Fibroblast of gingiva (primary cell): ENCODE results near the gene VANGL2.

Experiments used
- DNase-seq: peaks from one replicate; pipeline ENCODE4 v3.0.0-alpha.2; 2011; ENCODE audit warnings: low read depth

Gene VANGL2

GRCh38 chr1:160406131-160406968, 6.0 kb downstream of the VANGL2 start:
- DNase-seq = no peak

DNA sequence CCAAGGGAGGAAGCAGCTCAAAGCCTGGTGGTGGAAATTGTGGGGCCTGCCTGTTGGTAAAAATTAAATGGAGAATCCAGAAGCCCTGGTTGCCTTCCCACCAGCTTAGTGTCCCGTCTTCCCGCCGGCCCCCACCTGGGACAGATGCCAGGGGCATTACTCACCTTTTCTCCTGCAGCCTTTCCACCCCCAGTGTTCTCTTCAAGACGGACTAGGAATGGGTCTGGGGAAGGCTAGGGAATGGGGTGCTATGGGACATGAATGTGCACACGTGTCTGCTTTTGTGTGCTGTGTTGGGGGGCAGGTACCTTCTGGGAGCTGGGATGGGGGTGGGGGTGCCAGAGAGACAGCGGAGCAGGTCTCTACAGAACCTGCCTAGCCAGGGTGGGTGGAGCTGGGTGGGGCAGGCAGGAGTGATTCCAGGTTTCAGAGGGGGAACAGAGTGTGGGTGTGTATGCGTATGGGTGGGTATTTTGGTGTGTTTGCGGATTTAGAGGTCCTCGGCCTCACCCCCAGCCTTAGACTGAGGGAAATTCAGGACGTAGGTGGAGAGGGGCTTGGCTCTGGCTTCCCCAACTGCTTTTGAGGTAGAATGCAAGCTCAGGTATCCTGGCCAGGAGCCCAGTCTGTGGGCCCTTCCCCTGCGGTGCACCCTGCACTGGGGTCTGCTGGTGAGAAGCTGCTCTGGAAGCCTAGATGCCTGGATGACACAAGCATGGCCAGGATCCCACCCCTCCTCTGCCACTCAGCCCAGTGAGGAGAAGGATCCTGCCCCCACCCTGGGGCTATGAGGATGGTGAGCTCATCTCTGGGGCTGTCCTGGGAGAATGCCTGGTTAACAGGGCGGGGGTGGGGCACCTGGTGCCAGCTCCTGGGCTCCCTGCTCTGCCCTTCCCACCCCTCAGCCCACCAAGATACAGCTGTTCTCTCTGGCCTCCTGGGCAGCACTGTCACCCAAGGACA, 7.8 kb downstream of the VANGL2 start:
- no peak for DNase-seq

GRCh38 chr1:160408864-160409263, 8.5 kb downstream of the VANGL2 start:
- DNase-seq = no peak

GRCh38 chr1:160409486-160409885, 9.1 kb downstream of the VANGL2 start:
- DNase-seq = no peak

- DNase-seq = no peak
Observed at GRCh38 chr1:160410406-160411005, 10.1 kb downstream of the VANGL2 start.

- no peak for DNase-seq
Observed at GRCh38 chr1:160411271-160412027, 11.1 kb downstream of the VANGL2 start.

GRCh38 chr1:160412028-160412362, 11.6 kb downstream of the VANGL2 start:
- DNase-seq = no peak

DNA sequence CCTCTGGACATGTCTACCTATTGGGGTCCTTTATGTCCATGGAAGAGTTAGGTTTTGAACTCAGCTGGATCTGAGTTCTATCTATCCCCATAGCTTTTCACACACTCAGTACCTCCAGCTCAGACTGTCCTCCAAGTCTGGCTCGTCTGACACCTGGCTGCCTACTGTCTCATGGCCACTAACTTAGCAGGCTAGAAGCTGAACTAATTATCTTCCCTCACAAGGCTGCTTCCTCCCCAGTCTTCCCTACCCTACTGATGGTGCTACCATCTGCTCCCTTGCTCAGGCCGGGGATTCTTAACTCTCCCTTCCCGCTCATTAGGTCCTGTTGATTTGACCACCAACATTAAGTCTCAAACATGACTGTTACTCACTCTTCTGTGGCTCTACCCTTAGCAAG, 13.4 kb downstream of the VANGL2 start:
- DNase-seq = no peak

- DNase-seq = no peak
Observed at GRCh38 chr1:160414881-160415280, 14.5 kb downstream of the VANGL2 start.

GRCh38 chr1:160415696-160416290, 15.4 kb downstream of the VANGL2 start:
- DNase-seq = no peak

DNA sequence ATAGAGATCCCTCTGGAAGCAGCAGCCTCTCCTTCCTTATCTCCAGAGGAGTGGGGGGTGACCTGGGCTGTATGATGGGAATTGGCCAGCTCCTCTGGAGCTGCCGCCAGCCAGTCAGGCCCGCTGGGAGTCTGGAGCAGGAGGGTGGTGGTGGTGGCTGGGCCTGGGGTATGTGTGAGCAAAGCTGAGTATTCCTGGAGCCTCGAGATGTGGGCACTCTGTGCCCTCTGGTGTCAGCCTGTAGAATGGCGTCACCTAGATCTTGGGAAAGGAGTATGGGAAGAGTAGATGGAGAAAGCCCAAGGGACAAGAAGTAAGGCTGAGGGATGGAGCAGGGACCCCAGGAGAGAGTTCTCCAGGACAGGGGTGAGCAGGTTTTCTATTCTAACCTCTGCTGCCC, 16.0 kb downstream of the VANGL2 start:
- DNase-seq = no peak

- DNase-seq = no peak
Observed at GRCh38 chr1:160418483-160418882, 18.1 kb downstream of the VANGL2 start.

DNA sequence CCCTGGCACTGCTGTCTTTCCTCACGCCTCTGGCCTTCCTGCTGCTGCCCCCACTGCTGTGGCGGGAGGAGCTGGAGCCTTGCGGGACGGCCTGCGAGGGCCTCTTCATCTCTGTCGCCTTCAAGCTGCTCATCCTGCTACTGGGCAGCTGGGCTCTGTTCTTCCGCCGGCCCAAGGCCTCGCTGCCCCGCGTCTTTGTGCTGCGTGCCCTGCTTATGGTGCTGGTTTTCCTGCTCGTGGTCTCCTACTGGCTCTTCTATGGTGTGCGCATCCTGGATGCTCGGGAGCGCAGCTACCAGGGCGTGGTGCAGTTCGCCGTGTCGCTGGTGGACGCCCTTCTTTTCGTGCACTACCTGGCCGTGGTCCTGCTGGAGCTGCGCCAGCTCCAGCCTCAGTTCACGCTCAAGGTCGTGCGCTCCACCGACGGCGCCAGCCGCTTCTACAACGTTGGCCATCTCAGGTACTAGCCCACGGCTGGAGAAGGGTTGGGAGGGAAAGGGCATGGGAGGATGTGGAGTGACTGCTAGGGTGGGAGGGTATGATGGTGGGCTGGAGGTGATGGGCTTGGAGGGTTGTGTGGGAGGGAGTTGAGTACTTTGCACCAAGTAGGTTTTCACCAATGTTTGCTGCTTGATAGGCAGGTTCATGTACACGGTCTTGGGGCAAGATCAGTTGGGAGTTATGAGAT, 18.9 kb downstream of the VANGL2 start:
- DNase-seq = no peak

DNA sequence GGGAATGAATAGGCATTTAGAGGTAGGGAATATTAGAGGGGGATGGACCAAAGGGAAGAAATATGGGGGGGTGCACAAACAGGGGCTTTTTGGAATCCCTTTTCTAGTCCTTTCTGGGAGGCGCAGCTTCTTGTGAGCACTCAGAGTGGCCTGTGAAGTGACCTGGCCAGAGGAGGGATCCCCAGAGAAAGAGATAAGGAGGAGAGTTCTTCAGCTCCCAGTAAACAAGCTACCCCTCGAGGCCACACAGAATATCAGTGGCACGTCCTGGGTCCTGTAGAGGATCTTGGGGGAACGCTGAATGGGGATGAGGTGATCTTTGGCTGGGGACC, 19.4 kb downstream of the VANGL2 start:
- DNase-seq = no peak

GRCh38 chr1:160420881-160421842, 20.8 kb downstream of the VANGL2 start:
- no peak for DNase-seq

GRCh38 chr1:160421881-160422280, 21.5 kb downstream of the VANGL2 start:
- DNase-seq = no peak

GRCh38 chr1:160423966-160424365, 23.6 kb downstream of the VANGL2 start:
- DNase-seq = no peak

DNA sequence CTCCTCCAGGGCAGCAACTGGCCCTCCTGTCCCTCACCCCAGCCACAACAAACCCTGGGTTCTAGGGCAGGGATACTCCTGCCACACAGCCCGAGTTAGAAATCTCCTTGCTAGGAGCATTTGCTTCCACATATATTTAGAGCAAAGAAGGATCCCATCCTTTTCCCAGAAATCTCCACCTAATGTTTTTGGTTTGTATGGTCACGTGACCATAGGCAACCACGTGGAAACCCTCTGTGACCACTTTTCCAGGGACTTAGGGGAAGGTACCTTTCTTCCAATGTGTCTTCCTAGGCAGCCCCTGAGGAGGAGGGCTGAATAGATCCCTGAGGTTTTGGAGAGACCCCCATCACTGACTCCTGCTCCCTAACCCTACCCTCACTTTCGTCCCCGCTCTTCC, 25.5 kb downstream of the VANGL2 start:
- DNase-seq = no peak

- DNase-seq = no peak
Observed at GRCh38 chr1:160427625-160428024, 27.3 kb downstream of the VANGL2 start.

- no peak for DNase-seq
Observed at GRCh38 chr1:160428053-160428452, 27.7 kb downstream of the VANGL2 start.
